GM23338 (cell line): Measurements from ENCODE around the gene DCAF6. TPM values are rescaled to one million over a fixed set of nuclear protein-coding genes. Genes with fewer than 3 reads are reported as not detected.

Experiments
- ATAC-seq: fragments of 200-7000 bp; cut with Tn5 transposase; 3 replicates; pipeline ENCODE4 v1.9.1; 2020
- DNase-seq: peaks from one replicate; pipeline ENCODE4 v3.0.0-alpha.2; 2015; ENCODE audit warnings: low spot score
- H2AFZ ChIP-seq: fragments of 200-600 bp; sonication (generic); 2 replicates; pipeline ENCODE4 v1.8.0; 2016; ENCODE audit warnings: antibody characterized with exemption, mild to moderate bottlenecking, moderate library complexity
- H3F3A ChIP-seq: fragments of 200-600 bp; sonication (generic); replicated peaks from 2 replicates; pipeline ENCODE4 v1.8.0; 2017; ENCODE audit warnings: antibody characterized with exemption, mixed run types, low read depth
- H3K27ac ChIP-seq: fragments of 200-600 bp; sonication (generic); 2 replicates; pipeline ENCODE4 v1.6.1; 2016; ENCODE audit warnings: low read depth
- H3K27me3 ChIP-seq: fragments of 200-600 bp; sonication (generic); 2 replicates; pipeline ENCODE4 v1.8.0; 2016; ENCODE audit warnings: mild to moderate bottlenecking, mixed run types, moderate library complexity; ENCODE audit not compliant: insufficient read depth
- H3K36me3 ChIP-seq: fragments of 200-600 bp; sonication (generic); 2 replicates; pipeline ENCODE4 v1.8.0; 2016; ENCODE audit warnings: mild to moderate bottlenecking; ENCODE audit not compliant: insufficient read depth
- H3K4me1 ChIP-seq: fragments of 200-600 bp; sonication (generic); 2 replicates; pipeline ENCODE4 v1.8.0; 2016; ENCODE audit warnings: mild to moderate bottlenecking, moderate library complexity; ENCODE audit not compliant: insufficient read depth
- H3K4me2 ChIP-seq: fragments of 200-600 bp; sonication (generic); 2 replicates; pipeline ENCODE4 v1.7.1; 2017; ENCODE audit warnings: mixed run types
- H3K4me3 ChIP-seq: fragments of 200-600 bp; sonication (generic); 2 replicates; pipeline ENCODE4 v1.6.1; 2016; ENCODE audit warnings: mixed run types
- H3K79me2 ChIP-seq: fragments of 200-600 bp; sonication (generic); replicated peaks from 2 replicates; pipeline ENCODE4 v1.8.0; 2017; ENCODE audit warnings: mild to moderate bottlenecking; ENCODE audit not compliant: insufficient read depth
- H3K9me2 ChIP-seq: fragments of 200-600 bp; sonication (generic); 2 replicates; pipeline ENCODE4 v1.8.0; 2017; ENCODE audit not compliant: insufficient read depth
- H4K20me1 ChIP-seq: fragments of 200-600 bp; sonication (generic); replicated peaks from 2 replicates; pipeline ENCODE4 v1.8.0; 2017; ENCODE audit warnings: mild to moderate bottlenecking; ENCODE audit not compliant: insufficient read depth
- H3K27ac Mint-ChIP-seq: 2 replicates; pipeline ENCODE4 v1.8.0; 2020; ENCODE audit warnings: inconsistent platforms, mild to moderate bottlenecking, moderate library complexity, mixed read lengths
- H3K27me3 Mint-ChIP-seq: 3 replicates; pipeline ENCODE4 v1.8.0; 2022; ENCODE audit warnings: low read depth, mild to moderate bottlenecking, moderate library complexity, mixed read lengths, inconsistent platforms; ENCODE audit not compliant: insufficient read depth, poor library complexity
- H3K36me3 Mint-ChIP-seq: 3 replicates; pipeline ENCODE4 v1.8.0; 2021; ENCODE audit warnings: low read depth, mild to moderate bottlenecking, inconsistent platforms, moderate library complexity, mixed read lengths
- H3K4me1 Mint-ChIP-seq: 3 replicates; pipeline ENCODE4 v1.8.0; 2020; ENCODE audit warnings: mild to moderate bottlenecking, inconsistent platforms, mixed read lengths
- H3K4me3 Mint-ChIP-seq: 3 replicates; pipeline ENCODE4 v1.8.0; 2021; ENCODE audit warnings: moderate library complexity, mild to moderate bottlenecking, inconsistent platforms, mixed read lengths
- H3K9me3 Mint-ChIP-seq: 3 replicates; pipeline ENCODE4 v1.8.0; 2020; ENCODE audit warnings: moderate library complexity, mild to moderate bottlenecking, inconsistent platforms, mixed read lengths
- EZH2 ChIP-seq: fragments of 200-600 bp; sonication (generic); IDR thresholded peaks from one replicate; pipeline ENCODE4 v1.8.0; 2017; ENCODE audit warnings: antibody characterized with exemption, mild to moderate bottlenecking, low read depth; ENCODE audit not compliant: unreplicated experiment
- JUNB ChIP-seq: IDR thresholded peaks from one replicate; pipeline ENCODE4 v1.6.1; 2016; ENCODE audit warnings: antibody characterized with exemption; ENCODE audit not compliant: unreplicated experiment
- NANOG ChIP-seq: IDR thresholded peaks from 2 replicates; pipeline ENCODE4 v1.6.1; 2016; ENCODE audit warnings: antibody characterized with exemption, borderline replicate concordance
- POLR2AphosphoS5 ChIP-seq: IDR thresholded peaks from 2 replicates; pipeline ENCODE4 v1.6.1; 2016; ENCODE audit warnings: antibody characterized with exemption, low read depth
- ZNF114 ChIP-seq: fragments of 250-450 bp; sonication (Bioruptor Pico); IDR thresholded peaks from 2 replicates; pipeline ENCODE4 v1.5.0; 2020; ENCODE audit warnings: mild to moderate bottlenecking, moderate library complexity
- polyA plus RNA-seq: library from polyadenylated mRNA; unstranded; fragments of >200 nt; fragmentation: Nextera tagmentation; extraction: Ambion mirVana; gene quantifications from 2 replicates; pipeline ENCODE4 v1.2.1, GENCODE V29; 2016
- total RNA-seq: library from RNA; depleted of rRNA; stranded (reverse); fragments of >200 nt; shearing (Covaris generic); gene quantifications from 2 replicates; pipeline ENCODE4 v1.2.3, GENCODE V29; 2014
- TF ChIP-seq, protein P1 (sequence below), 2 experiments: fragments of 200-600 bp in 1 of 2; sonication (generic) in 1 of 2; conservative IDR thresholded peaks; 2 replicates each; pipeline versions ENCODE4 v1.5.1 to v1.6.1; 2016 to 2017; ENCODE audit warnings: antibody characterized with exemption in 2 of 2, low read depth in 2 of 2, mild to moderate bottlenecking in 2 of 2, moderate library complexity in 1 of 2
- TF ChIP-seq, protein P2 (sequence below): fragments of 250-450 bp; sonication (Bioruptor Pico); IDR thresholded peaks from 2 replicates; pipeline ENCODE4 v1.5.0; 2020; ENCODE audit warnings: mild to moderate bottlenecking, moderate library complexity
- TF ChIP-seq, protein P3 (sequence below): IDR thresholded peaks from 2 replicates; pipeline ENCODE4 v1.6.1; 2016; ENCODE audit warnings: antibody characterized with exemption

Gene DCAF6
- total and polyA plus RNA-seq, 2 experiments from 2014 or later = 18.6 to 27.3 TPM

DNA sequence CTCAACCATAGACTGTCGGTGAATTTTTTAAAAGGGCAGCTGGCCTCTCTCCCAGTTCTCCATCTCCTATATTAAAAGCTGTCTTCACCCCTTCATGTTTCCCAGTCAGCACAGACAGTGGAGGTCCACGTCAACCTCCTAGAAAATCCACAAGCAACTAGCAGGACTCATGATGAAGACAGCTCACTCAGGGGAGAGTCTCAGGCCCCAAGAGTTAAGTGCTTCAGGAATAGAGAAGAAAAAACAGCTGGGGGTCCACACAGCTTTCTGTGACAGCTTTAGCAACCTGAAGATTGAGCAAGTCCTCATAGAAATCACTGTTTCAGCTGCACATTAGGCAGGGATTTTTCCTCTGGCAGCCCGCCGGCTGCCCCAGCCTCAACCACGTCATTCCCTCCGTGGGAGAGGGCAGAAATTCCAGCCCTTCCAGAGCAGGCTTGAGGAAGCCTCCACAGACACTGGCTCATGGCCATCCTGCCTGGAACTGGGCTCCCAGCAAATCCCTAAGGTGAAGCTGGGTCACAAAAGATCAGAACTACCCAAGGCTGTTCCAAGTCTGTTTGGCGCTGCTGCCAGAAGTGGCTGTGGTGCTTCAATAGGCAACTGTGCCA is 185.0 kb downstream of the DCAF6 start:
- H3K4me3 ChIP-seq = no peak overlapping the region
- no peaks in the 10 kb centered on the region for H3K9me2 ChIP-seq
- no peak for ATAC-seq
- H2AFZ ChIP-seq = no peak overlapping the region
- peaks cover 14% of the 10 kb centered on the region; the same call in 2 of the 3 replicates for H3K9me3 Mint-ChIP-seq
- peaks cover 22% of the 10 kb centered on the region for H3K36me3 Mint-ChIP-seq
- H3K4me3 Mint-ChIP-seq = no peak overlapping the region
- H3K27ac Mint-ChIP-seq = no peak overlapping the region
- 0 out of 2 replicates have a peak, but pooled peaks cover 4% of the 10 kb centered on the region for H3K79me2 ChIP-seq
- H3K36me3 ChIP-seq = no peaks in the 10 kb centered on the region
- no peak overlapping the region for H3K27ac ChIP-seq
- DNase-seq = no peak
- no peaks in the 10 kb centered on the region; the same call in 1 of the 2 replicates for H4K20me1 ChIP-seq
- peaks cover 5% of the 10 kb centered on the region for H3K27me3 Mint-ChIP-seq
- TF ChIP-seq POLR2AphosphoS5 (no peak), ZNF114 (CRISPR knock-in tag) (no peak), EZH2 (no peak), NANOG (no peak), JUNB (no peak)
- TF ChIP-seq, protein P1, sequence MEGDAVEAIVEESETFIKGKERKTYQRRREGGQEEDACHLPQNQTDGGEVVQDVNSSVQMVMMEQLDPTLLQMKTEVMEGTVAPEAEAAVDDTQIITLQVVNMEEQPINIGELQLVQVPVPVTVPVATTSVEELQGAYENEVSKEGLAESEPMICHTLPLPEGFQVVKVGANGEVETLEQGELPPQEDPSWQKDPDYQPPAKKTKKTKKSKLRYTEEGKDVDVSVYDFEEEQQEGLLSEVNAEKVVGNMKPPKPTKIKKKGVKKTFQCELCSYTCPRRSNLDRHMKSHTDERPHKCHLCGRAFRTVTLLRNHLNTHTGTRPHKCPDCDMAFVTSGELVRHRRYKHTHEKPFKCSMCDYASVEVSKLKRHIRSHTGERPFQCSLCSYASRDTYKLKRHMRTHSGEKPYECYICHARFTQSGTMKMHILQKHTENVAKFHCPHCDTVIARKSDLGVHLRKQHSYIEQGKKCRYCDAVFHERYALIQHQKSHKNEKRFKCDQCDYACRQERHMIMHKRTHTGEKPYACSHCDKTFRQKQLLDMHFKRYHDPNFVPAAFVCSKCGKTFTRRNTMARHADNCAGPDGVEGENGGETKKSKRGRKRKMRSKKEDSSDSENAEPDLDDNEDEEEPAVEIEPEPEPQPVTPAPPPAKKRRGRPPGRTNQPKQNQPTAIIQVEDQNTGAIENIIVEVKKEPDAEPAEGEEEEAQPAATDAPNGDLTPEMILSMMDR (conservative IDR thresholded peaks at IDR 0.05; ENCODE audit: low read depth in 2 of 2) = no peak
- TF ChIP-seq, protein P2, sequence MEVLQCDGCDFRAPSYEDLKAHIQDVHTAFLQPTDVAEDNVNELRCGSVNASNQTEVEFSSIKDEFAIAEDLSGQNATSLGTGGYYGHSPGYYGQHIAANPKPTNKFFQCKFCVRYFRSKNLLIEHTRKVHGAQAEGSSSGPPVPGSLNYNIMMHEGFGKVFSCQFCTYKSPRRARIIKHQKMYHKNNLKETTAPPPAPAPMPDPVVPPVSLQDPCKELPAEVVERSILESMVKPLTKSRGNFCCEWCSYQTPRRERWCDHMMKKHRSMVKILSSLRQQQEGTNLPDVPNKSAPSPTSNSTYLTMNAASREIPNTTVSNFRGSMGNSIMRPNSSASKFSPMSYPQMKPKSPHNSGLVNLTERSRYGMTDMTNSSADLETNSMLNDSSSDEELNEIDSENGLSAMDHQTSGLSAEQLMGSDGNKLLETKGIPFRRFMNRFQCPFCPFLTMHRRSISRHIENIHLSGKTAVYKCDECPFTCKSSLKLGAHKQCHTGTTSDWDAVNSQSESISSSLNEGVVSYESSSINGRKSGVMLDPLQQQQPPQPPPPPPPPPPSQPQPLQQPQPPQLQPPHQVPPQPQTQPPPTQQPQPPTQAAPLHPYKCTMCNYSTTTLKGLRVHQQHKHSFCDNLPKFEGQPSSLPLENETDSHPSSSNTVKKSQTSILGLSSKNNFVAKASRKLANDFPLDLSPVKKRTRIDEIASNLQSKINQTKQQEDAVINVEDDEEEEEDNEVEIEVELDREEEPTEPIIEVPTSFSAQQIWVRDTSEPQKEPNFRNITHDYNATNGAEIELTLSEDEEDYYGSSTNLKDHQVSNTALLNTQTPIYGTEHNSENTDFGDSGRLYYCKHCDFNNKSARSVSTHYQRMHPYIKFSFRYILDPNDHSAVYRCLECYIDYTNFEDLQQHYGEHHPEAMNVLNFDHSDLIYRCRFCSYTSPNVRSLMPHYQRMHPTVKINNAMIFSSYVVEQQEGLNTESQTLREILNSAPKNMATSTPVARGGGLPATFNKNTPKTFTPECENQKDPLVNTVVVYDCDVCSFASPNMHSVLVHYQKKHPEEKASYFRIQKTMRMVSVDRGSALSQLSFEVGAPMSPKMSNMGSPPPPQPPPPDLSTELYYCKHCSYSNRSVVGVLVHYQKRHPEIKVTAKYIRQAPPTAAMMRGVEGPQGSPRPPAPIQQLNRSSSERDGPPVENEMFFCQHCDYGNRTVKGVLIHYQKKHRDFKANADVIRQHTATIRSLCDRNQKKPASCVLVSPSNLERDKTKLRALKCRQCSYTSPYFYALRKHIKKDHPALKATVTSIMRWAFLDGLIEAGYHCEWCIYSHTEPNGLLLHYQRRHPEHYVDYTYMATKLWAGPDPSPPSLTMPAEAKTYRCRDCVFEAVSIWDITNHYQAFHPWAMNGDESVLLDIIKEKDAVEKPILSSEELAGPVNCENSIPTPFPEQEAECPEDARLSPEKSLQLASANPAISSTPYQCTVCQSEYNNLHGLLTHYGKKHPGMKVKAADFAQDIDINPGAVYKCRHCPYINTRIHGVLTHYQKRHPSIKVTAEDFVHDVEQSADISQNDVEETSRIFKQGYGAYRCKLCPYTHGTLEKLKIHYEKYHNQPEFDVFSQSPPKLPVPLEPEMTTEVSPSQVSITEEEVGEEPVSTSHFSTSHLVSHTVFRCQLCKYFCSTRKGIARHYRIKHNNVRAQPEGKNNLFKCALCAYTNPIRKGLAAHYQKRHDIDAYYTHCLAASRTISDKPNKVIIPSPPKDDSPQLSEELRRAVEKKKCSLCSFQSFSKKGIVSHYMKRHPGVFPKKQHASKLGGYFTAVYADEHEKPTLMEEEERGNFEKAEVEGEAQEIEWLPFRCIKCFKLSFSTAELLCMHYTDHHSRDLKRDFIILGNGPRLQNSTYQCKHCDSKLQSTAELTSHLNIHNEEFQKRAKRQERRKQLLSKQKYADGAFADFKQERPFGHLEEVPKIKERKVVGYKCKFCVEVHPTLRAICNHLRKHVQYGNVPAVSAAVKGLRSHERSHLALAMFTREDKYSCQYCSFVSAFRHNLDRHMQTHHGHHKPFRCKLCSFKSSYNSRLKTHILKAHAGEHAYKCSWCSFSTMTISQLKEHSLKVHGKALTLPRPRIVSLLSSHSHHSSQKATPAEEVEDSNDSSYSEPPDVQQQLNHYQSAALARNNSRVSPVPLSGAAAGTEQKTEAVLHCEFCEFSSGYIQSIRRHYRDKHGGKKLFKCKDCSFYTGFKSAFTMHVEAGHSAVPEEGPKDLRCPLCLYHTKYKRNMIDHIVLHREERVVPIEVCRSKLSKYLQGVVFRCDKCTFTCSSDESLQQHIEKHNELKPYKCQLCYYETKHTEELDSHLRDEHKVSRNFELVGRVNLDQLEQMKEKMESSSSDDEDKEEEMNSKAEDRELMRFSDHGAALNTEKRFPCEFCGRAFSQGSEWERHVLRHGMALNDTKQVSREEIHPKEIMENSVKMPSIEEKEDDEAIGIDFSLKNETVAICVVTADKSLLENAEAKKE (CRISPR knock-in tag) = no peak
- TF ChIP-seq, protein P3, sequence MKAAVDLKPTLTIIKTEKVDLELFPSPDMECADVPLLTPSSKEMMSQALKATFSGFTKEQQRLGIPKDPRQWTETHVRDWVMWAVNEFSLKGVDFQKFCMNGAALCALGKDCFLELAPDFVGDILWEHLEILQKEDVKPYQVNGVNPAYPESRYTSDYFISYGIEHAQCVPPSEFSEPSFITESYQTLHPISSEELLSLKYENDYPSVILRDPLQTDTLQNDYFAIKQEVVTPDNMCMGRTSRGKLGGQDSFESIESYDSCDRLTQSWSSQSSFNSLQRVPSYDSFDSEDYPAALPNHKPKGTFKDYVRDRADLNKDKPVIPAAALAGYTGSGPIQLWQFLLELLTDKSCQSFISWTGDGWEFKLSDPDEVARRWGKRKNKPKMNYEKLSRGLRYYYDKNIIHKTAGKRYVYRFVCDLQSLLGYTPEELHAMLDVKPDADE = no peak
- H3K4me2 ChIP-seq = no peak overlapping the region
- H3F3A ChIP-seq = no peaks in the 10 kb centered on the region
- no peaks in the 10 kb centered on the region for H3K4me1 ChIP-seq
- peaks cover 2% of the 10 kb centered on the region; the same call in 1 of the 3 replicates for H3K4me1 Mint-ChIP-seq
- no peaks in the 10 kb centered on the region for H3K27me3 ChIP-seq
